ENCODE results near the gene PBLD. TPM values are rescaled to one million over a fixed set of nuclear protein-coding genes. Genes with fewer than 3 reads are reported as not detected.

PBLD gene
- total RNA-seq = 7.1 and 10.6 TPM in 2 replicates

DNA sequence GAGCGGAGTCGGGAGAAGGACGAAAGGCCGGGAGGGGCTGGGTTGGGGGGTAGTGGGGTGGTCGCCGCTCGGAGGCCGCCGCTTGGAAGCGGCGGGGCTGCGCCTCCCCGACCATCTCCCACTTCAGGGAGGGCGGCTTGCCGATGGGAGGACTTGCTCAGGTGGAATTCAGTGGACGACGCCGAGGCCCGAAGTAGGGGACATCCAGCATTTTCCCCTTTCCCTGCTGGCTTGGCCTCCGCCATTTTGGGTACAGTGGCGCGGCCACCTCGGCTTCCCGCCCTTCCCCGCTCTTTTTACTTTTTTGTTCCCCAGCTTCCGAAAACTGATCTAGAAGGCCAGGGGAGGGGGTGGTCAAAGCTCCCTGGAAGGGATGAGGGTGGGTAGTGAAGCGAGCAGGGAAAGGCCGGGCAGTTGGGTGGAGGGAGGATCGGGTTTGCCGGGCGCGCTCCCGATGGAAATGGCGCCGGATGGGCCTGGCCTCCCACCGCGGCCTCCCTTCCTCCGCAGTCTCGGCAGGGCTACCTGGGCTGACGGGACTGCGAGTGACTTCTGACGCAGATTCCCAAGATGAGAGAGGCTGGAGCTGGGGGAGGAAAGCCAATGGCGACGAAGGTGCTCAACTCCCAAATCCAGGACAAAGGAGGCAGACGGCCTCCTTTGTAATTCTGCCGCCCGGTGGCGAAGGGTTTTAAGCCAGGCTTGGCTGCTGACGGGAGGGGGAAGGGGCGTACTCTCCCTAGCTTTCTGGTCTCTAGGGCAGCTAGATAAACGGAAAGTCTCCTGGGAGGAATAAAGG, at the start of gene PBLD:
Gene PBLD (minus strand): TSS at position 670 of the 799 bp plus-strand sequence. CDS start 26,084 bp downstream, outside the sequence.
- peak; percentile 65 for DNase-seq (ENCODE audit: low read depth)

DNA sequence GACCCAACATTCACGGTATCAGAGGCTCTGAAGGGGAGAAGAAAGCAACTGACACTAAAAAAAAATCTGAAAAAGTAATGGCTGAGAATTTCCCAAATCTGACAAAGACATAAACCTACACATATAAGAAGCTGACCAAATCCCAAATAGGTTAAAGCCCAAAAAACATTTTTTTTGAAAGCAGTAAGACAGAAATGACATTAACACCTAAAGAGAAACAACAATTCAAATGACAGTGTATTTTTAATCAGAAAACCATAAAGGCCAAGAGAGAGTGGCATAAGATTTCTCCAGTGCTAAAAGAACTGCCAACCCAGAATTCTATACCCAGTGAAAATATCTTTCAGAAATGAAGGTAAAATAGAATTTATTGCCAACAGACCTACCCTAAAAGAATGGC, 38.9 kb upstream of the PBLD start:
- no peak for DNase-seq (ENCODE audit: low read depth)

DNA sequence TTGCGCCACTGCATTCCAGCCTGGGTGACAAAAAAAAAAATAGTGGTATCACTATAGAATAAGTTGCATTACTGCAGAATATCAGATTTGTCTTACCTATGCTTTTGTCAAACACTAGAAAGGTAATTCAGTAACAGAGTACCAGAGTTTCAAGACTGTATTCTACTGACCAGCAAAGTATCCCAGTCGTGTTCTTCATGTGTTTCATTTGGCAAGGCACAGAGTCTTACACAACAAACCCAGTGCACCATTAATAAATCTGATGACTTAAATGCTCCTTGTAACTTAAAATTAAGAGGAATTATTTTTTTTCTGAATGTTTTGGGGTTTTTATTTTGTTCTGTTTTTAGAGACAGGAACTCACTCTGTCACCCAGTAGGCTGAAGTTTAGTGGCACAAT, 34.4 kb upstream of the PBLD start:
- DNase-seq (ENCODE audit: low read depth) = no peak

DNA sequence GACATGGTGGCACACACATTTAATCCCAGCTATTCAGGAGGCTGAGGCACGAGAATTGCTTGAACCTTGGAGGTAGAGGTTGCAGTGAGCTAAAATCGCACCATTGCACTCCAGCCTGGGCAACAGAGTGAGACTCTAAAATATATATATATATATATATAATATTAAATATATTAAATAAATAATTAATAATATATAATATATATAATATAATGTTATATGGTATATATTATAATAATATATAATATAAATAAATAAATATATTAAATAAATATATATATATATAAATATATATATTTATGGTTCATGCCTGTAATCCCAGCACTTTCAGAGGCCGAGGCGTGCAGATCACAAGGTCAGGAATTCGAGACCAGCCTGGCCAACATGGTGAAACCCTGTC, 33.9 kb upstream of the PBLD start:
- no peak for DNase-seq (ENCODE audit: low read depth)

DNA sequence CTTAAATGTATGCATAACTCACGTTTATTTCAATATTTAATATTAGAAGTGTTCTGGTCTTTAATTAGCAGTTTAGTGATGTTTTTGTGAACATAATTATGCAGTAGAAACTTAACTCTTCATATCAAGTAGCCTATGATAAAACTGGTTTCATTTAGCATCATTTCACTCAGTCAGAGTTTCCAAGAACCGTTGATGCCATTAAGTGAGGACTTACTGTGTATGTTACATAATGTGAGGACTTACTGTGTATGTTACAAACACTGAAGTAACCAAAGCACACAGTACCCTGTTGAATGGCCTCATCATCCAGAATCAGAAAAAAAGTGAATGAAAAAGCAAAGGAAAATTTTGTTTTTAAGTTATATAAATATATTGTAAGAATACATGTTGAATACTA, 32.9 kb upstream of the PBLD start:
- no peak for DNase-seq (ENCODE audit: low read depth)

DNA sequence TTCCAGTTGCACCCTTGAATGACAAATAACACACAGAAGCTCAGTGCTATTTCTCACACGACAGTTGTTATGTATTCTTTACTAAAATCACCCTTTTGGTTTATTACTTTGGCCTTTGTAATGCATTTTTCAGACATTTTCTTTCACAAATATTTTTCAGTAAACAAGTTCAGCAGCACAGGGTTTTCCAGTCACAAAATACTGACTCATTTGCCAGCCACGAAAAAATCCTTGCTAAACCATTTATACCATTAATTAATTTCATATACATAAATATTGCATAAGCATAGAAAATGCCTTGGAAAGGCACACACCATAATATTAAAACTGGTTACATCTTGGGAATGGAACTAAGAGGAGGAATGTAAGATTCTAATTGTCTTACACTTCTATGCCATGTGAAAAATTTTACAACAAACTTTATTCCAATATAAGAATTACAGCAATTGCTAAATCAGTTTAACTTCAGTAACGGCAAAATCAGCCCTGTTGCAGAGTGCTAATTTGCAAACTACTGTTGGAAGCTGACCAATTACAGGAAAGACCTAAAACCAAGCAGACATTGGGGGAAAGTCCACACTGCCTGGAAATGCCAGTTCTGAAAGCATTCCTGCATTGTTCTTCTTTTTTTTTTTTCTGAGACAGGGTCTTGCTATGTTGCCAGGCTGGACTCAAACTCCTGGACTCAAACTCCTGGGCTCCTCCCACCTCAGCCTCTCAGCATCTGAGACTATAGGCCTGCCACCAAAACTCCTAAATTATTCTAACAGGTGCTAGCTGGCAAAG, 31.6 kb upstream of the PBLD start:
- no peak for DNase-seq (ENCODE audit: low read depth)

DNA sequence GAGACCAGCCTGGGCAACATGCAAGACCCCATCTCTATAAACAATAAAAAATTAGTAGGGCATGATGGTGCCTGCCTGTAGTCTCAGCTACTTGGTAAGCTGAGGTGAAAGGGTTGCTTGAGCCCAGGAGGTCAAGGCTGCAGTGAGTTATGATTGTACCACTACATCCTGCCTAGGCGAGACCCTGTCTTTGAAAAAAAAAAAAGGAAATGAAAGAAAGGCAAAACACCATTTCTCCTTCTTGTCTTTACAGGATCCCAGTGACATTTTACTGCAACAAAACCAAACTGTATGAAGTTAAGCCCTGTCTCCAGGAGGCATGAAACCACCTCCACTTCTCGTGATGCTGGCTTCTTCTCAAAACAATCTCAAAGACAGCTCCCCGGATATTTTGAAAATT, 29.9 kb upstream of the PBLD start:
- DNase-seq (ENCODE audit: low read depth) = no peak

DNA sequence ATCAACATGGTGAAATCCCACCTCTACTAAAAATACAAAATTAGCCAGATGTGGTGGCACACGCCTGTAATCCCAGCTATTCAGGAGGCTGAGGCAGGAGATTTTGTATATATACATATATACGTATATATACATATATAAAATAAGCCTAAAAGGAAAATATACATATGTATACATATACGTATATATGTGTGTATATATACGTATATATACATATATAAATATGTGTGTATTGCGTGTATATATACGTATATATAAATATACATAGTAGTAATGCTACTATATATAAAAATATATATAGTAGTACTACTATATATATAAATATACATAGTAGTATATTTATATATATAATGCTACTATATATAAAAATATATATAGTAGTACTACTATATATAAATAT, 26.5 kb upstream of the PBLD start:
- DNase-seq (ENCODE audit: low read depth) = no peak

DNA sequence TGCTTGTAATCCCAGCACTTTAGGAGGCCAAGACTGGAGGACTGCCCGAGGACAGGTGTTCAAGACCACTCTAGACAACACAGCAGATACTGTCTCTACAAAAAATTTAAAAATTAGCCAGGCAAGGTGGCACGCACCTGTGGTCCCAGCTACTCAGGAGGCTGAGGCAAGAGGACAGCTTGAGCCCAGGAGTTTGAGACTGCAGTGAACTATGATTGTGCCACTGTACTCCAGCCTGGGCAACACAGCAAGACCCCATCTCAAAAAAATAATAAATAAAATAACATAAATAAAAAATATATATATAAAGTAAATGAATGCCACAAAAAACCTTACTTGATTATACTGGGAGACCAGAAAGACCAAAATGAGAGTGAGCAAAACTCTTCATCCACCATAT, 20.8 kb upstream of the PBLD start:
- DNase-seq (ENCODE audit: low read depth) = no peak

DNA sequence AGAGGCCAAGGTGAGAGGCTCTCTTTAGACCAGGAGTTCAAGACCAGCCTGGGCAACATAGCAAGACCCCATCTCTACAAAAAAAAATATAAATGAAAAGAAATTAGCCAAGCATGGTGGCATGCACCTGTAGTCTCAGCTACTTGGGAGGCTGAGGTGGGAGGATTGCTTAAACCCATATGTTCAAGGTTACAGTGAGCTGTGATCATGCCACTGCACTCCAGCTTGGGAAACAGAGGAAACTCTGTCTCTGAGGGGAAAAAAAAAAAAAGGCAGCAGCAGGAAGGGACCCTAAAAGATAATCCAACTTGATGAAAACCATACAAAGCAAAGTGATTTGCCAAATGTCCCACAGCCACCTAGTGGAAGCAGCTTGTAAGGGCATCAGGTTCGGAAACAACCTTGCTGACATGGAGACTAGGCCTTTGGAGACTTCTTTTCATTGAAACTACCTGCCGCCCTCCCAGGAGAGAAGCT, 15.6 kb upstream of the PBLD start:
- DNase-seq (ENCODE audit: low read depth) = peak; percentile 59

DNA sequence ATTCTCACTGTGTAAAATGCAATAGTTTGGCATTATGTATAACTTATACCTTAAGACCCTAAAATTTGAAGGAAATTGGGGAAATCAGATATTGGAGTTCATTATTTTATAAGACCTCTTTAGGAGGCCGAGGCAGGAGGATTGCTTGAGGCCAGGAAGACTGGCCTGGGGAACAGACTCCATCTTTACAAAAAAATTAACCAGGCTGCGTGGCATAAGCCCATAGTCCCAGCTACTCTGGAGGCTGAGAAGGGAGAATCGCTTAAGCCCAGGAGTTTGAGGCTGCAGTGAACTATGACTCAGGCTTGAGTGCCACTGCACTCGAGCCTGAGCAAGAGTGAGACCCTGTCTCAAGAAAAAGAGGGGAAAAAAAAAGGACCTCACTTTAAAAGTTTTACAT, 14.0 kb upstream of the PBLD start:
- DNase-seq (ENCODE audit: low read depth) = no peak

DNA sequence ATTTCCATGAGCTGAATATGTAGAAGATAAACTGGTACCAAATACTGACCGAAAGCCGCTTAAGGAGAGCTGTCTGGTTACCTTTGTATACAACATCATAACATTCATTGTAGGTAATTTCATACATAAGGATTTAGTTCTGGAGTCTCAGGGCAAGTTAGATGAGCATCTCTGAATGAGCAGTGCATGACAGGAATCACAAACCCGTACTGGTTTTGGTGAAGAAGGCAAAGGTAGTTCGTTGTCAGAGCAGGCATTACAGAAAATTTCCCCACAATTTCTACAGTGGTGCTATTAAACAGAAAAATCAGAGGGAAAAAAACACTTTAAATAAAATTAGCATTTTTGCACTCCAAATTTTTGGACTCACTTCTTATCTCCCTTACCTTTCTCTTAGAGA, 12.9 kb upstream of the PBLD start:
- DNase-seq (ENCODE audit: low read depth) = no peak

DNA sequence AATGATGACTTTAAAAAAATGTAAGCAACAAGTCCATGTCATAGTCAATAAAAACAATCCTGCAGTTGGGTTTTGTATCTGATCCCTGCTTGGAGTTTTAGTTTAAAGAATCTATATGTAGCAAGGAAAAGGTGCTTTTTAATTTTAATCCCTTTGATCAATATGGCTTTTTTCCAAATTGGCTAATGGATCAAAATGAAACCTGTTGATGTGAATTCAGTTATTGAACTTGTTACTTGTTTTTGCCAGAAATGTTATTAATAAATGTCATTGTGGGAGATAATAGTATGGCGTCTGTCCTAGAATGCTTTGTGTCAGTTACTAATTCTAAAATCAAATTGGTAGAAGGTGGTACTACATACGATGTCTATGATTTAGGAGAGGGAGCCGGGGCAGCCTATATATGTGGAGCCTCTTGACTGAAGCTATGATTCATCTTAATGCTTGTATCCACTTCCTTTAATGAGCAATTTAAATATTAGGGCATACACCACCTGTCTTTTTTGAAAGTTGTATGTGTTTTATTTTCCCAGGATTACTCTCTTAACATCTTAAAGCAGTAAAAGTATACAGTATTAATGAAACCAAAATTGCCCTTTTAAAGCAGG, 10.3 kb upstream of the PBLD start:
- no peak for DNase-seq (ENCODE audit: low read depth)

DNA sequence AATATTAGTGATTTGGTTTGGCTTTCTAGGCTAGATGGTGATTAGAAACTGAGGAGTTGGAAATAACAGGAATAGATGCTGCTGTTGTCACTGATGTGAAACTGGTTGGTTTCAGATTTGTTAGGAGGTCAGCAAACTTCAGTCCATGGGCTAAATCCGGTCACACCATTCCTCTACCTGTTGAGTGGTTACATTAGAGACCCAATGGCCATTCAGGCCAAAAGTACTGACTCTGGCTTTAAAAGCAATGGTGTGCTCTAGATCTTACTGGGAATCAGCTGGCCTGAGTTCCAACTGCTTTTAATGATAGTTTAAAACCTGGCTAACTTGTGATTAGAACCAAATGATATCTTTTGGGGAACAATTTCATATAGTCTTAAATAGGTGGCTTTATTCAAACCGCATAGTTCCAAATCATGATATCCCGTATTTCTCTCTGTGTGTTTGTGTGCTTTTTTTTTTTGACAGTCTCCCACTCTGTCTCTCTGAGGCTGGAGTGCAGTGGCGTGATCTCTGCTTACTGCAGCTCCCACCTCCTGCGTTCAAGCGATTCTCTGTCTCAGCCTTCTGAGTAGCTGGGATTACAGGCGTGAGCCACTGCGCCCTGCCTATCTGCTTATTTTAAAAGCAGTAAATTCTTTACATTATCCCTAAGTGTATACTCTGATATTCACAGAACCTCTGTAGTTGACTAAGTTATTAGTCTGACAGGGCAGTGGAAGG, 7.8 kb upstream of the PBLD start:
- no peak for DNase-seq (ENCODE audit: low read depth)

DNA sequence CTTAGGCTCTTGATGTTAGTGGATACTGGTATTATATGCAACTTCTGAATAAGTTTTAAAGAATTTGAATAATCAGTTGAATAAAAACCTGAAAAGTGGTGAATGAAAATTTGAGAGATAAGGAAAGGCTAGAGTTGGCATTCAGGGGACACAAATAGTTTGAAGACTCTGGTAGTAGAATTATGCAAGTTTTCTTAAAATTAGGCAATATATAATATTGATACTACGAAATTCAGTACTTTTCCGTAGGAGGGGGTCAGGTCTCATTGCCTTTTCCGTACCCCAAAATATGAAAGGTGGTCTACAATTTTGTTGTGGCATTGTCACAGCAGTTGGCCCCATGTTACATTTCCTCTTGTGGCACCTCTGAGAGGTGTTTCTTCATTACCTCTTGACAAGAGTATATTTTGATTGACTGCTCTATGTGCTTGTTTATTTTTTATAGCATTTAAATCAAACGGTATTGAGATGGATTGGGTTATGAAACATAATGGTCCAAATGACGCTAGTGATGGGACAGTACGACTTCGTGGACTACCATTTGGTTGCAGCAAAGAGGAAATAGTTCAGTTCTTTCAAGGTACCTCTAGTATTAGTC, 4.1 kb upstream of the PBLD start:
- DNase-seq (ENCODE audit: low read depth) = no peak

DNA sequence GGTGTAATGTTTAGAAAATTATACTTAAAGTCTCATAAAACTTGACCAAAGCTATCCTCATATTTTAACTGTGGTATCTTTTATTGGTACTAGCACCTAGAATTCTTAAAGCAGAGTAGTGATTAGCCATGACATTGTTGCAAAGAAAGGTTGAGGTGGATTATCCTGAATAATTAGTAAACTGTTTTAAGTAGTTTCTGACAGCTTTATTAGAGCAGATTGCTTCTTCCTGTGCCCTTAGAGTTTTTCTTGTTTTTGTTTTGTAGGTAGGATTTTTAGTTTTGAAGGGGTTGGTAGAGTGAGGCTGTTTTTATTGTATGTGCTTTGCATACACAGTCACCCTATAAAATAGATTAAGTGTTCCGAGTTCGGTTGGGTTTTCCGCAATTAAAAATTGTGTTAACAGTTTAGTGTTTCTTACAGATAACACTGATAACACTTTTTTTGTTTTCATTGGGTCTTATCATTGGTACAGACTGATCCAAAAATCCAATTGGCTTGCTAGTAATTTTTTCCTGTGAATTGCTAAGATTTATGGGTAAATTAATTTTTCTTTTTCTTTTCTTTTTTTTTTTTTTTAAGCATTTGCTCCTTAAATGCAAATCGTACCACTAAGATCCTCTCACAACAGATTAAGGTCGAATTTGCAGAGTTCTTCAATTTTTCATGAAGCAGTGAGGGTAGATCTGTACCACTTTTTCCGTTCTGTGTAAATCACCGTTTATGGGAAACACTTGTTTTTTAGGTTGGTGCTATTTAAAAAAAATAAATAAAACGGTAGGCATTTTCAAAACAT, 2.1 kb upstream of the PBLD start:
- DNase-seq (ENCODE audit: low read depth) = no peak

DNA sequence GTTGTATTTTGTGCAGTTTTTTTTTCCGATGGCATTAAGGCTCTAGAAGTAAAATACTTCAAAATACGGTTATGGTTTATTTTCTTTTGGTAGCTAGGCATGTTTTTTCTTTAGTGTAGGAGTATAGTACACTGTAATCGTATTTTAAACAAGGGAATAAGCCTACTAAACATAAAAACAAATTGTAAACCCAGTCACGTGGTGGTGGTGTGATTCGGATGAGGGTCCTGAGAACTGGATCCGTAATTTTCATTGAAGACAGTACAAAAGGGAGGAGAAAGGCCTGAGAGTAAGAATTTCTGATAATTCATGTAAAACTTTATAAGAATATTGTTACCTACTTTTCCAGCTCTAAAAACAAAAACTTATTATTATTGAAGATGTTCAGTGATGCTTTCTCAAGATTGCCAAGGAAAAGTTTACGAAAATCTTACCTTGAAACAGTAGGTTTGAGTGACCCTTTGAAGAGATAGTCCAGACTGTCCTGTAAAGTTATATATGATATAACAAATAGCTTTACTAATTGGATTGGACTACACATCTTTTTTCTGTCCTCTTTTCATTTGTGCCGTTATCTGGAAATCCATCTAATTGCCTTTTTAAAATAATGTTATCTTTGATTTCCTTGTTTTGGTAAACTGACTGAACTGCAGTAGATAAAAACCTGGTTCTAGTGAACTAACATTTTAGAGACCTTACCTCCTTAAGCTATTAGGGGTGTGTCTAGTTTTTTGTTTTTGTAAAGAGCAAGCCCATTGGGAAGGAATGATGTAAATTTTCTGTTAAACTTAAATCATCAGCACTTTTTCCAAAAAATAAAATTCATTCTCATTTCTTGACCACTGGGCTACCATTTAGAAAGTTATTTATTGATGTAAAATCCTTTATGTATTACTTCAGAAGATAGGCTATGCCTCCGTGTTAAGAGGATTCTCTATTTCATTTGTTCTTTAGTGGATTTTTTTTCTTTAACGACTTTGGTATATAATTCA, 1.0 kb upstream of the PBLD start:
- DNase-seq (ENCODE audit: low read depth) = no peak

DNA sequence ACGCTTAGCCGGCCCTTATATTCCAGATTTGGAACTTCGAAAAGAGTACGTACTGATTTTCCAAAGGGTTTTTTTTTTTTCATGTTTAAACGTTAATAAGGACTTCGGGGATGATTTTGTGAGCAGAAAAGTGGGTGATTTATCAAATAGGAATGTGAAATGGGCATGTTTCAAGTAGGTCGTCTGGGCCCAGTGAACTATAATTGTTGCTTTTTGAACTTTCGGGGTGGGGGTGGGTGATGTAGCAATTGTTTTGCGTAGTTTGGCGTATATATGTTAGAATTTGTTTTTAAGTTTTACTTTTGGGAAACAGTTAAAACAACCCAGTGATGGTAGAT, 299 bp upstream of the PBLD start:
- DNase-seq (ENCODE audit: low read depth) = peak; percentile 84

DNA sequence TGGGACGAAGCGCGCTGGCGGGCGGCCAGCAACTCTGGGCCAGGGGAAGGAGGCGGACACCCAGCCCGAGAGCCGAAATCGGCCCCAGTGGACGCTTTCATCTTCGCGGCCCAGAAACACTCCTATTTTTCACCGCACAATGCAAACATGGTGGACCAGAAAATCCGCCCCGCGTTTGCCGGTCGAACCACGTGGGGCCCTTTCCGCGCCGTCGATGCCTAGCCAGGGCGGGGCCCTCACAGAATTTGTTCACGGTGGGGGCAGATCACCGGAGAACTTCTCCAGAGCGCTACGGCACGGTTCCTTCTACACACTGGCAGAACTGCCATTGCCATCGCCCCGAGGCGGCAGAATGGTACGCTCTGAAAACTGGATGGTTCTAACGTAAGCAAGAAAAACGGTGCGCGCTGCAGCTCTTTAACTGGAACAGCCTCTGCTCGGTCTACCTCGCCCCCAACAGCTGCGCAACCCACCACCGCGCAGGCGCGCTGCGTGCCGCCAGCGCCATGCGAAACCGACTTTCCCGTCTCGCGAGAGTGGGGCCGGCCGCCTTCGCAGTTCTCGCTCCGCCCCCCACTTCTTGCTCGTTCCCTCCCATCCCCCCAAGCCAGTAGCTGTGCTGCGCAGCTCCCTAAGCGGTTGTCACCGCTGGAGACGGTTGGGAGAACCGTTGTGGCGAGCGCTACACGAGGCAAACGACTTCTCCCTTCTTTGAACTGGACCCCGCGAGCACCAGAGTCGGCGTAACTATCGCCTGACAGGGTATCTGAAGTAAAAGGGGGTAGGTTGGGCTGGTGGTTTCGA, 1.1 kb downstream of the PBLD start, which contains the start of gene HNRNPH3:
Gene HNRNPH3 (plus strand): TSS at position 610 of the 804 bp plus-strand sequence. CDS start 5,158 bp downstream, outside the sequence.
- DNase-seq (ENCODE audit: low read depth) = peak; percentile 89
